CD4-positive, CD25-positive, alpha-beta regulatory T cell (primary cell): ENCODE results near the gene ZC2HC1B. TPM values are rescaled to one million over a fixed set of nuclear protein-coding genes. Genes with fewer than 3 reads are reported as not detected.

Source experiments
- ATAC-seq, 2 donors: fragments of 150-1000 bp; cut with Tn5 transposase; one replicate each; pipeline ENCODE4 v1.10.0; 2021; ENCODE audit warnings: low read depth in 2 of 2, moderate number of reproducible peaks in 2 of 2, moderate library complexity in 1 of 2
- DNase-seq, 3 donors: peaks; one replicate each; pipeline versions ENCODE4 v3.0.0 to v3.0.0-alpha.2; 2012 to 2022; ENCODE audit warnings: mixed read lengths in 1 of 3
- H3K27ac ChIP-seq: one replicate; pipeline ENCODE4 v1.7.0; 2013; ENCODE audit warnings: mild to moderate bottlenecking, low read length; ENCODE audit not compliant: insufficient read depth, poor library complexity, severe bottlenecking
- H3K27me3 ChIP-seq: one replicate; pipeline ENCODE4 v1.7.0; 2013; ENCODE audit warnings: low read length; ENCODE audit not compliant: control insufficient read depth, insufficient read depth
- H3K36me3 ChIP-seq: one replicate; pipeline ENCODE4 v1.7.0; 2013; ENCODE audit warnings: mild to moderate bottlenecking, low read length, moderate library complexity; ENCODE audit not compliant: control insufficient read depth, insufficient read depth
- H3K4me1 ChIP-seq: 2 replicates; pipeline ENCODE4 v1.7.0; 2013; ENCODE audit warnings: mild to moderate bottlenecking, low read length; ENCODE audit not compliant: insufficient read depth, control insufficient read depth, poor library complexity, severe bottlenecking
- H3K4me3 ChIP-seq: one replicate; pipeline ENCODE4 v1.7.0; 2013; ENCODE audit warnings: low read depth, mild to moderate bottlenecking, low read length, moderate library complexity
- H3K9me3 ChIP-seq, 2 experiments: 1 replicate in 1 of 2; 2 replicates in 1 of 2; pipeline ENCODE4 v1.7.0; 2013; ENCODE audit warnings: low read length in 2 of 2, mild to moderate bottlenecking in 1 of 2, moderate library complexity in 1 of 2; ENCODE audit not compliant: control insufficient read depth in 2 of 2
- H3K27ac Mint-ChIP-seq, 3 donors: one replicate each; pipeline ENCODE4 v1.8.0; 2020 to 2022; ENCODE audit warnings: mild to moderate bottlenecking in 3 of 3, mixed read lengths in 3 of 3, moderate library complexity in 2 of 3
- H3K27me3 Mint-ChIP-seq: one replicate; pipeline ENCODE4 v1.8.0; 2022; ENCODE audit warnings: mild to moderate bottlenecking, mixed read lengths
- H3K36me3 Mint-ChIP-seq: one replicate; pipeline ENCODE4 v1.8.0; 2020; ENCODE audit warnings: mixed read lengths
- H3K4me1 Mint-ChIP-seq, 4 donors: one replicate each; pipeline ENCODE4 v1.8.0; 2020 to 2022; ENCODE audit warnings: mixed read lengths in 4 of 4, mild to moderate bottlenecking in 1 of 4
- H3K4me3 Mint-ChIP-seq, 4 donors: one replicate each; pipeline ENCODE4 v1.8.0; 2020 to 2022; ENCODE audit warnings: mild to moderate bottlenecking in 4 of 4, mixed read lengths in 4 of 4, moderate library complexity in 3 of 4
- H3K9me3 Mint-ChIP-seq, 7 donors: one replicate each; pipeline ENCODE4 v1.8.0; 2020 to 2022; ENCODE audit warnings: mixed read lengths in 7 of 7, mild to moderate bottlenecking in 3 of 7, moderate library complexity in 2 of 7
- polyA plus RNA-seq, 4 donors: library from polyadenylated mRNA; unstranded; fragments of 300-500 nt; fragmentation: Illumina TruSeq; gene quantifications; one replicate each; pipeline ENCODE4 v1.2.3, GENCODE V29; 2021
- total RNA-seq: library from RNA; stranded (reverse); gene quantifications from one replicate; pipeline ENCODE4 v1.2.3, GENCODE V29; 2022

ZC2HC1B gene
- not detected for total RNA-seq
- polyA plus RNA-seq = not detected

DNA sequence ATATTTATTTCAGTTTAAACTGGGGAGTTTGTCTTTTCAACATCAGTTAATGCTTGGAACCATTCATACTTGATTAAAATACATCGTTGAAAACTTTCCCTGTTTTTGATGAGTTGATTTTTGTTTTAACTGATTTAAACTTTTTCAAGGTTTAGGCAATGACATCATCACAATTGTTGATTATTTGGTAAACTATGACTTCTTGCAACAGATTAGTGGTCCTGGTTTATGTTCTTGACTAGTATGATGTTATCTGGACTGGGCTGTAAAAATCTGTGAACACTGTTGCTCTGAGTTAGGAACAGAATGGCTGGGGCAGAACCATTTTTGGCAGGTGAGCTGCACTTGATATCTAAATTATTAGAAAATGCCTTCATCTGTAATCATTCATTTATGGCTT is at the start of gene ZC2HC1B:
TSS of gene ZC2HC1B (plus strand) at position 241 of the 400 bp plus-strand sequence. CDS start at position 307, 66 bp downstream.
- no peak for ATAC-seq
- no peaks in the 10 kb centered on the region for H3K9me3 ChIP-seq
- Mint-ChIP-seq H3K4me1 (peaks cover 0 to 7% (median 0%) of the 10 kb centered on the region in 4 donors), H3K27me3 (no peaks in the 10 kb centered on the region), H3K27ac (peak within 1 kb of the TSS in 1 of 3 donors; percentile 62), H3K9me3 (peaks cover 0 to 3% (median 0%) of the 10 kb centered on the region in 7 donors), H3K4me3 (no peak within 1 kb of the TSS), H3K36me3 (peaks cover 52% of the 10 kb centered on the region)
- H3K4me1 ChIP-seq = no peaks in the 10 kb centered on the region
- H3K27me3 ChIP-seq = no peaks in the 10 kb centered on the region
- DNase-seq = no peak
- H3K27ac ChIP-seq = no peak within 1 kb of the TSS
- H3K4me3 ChIP-seq = no peak within 1 kb of the TSS
- peaks cover 53% of the 10 kb centered on the region for H3K36me3 ChIP-seq

GRCh38 chr6:143817621-143818020 is 46.7 kb upstream of the ZC2HC1B start:
- Mint-ChIP-seq H3K9me3 (no peaks in the 10 kb centered on the region), H3K4me3 (peak overlapping the region in 1 of 4 donors; percentile 47), H3K27me3 (no peaks in the 10 kb centered on the region), H3K4me1 (peaks cover 0 to 4% (median under 1%) of the 10 kb centered on the region in 4 donors), H3K27ac (peak overlapping the region in 1 of 3 donors; percentile 49), H3K36me3 (peaks cover 23% of the 10 kb centered on the region)
- H3K4me3 ChIP-seq = no peak overlapping the region
- H3K36me3 ChIP-seq = peaks cover 9% of the 10 kb centered on the region
- DNase-seq (no peak), ATAC-seq (no peak)
- no peaks in the 10 kb centered on the region for H3K4me1 ChIP-seq
- no peak overlapping the region for H3K27ac ChIP-seq
- H3K9me3 ChIP-seq = no peaks in the 10 kb centered on the region
- H3K27me3 ChIP-seq = no peaks in the 10 kb centered on the region

- H3K27me3 ChIP-seq = no peaks in the 10 kb centered on the region
- H3K4me1 ChIP-seq = no peaks in the 10 kb centered on the region
- peaks cover 15% of the 10 kb centered on the region for H3K36me3 ChIP-seq
- no peak overlapping the region for H3K27ac Mint-ChIP-seq
- no peak overlapping the region for H3K4me3 Mint-ChIP-seq
- DNase-seq = no peak
- H3K4me3 ChIP-seq = no peak overlapping the region
- H3K36me3 Mint-ChIP-seq = peaks cover 25% of the 10 kb centered on the region
- no peaks in the 10 kb centered on the region for H3K9me3 Mint-ChIP-seq
- H3K27ac ChIP-seq = no peak overlapping the region
- H3K27me3 Mint-ChIP-seq = no peaks in the 10 kb centered on the region
- ATAC-seq = no peak
- peaks cover 0 to 4% (median under 1%) of the 10 kb centered on the region in 4 donors for H3K4me1 Mint-ChIP-seq
- H3K9me3 ChIP-seq = no peaks in the 10 kb centered on the region
Measured at GRCh38 chr6:143821359-143821758, 42.9 kb upstream of the ZC2HC1B start.

GRCh38 chr6:143822584-143823024 is 41.7 kb upstream of the ZC2HC1B start:
- Mint-ChIP-seq H3K4me1 (peaks cover 0 to 4% (median under 1%) of the 10 kb centered on the region in 4 donors), H3K27me3 (no peaks in the 10 kb centered on the region), H3K27ac (peak overlapping the region in 1 of 3 donors; percentile 27), H3K4me3 (no peak overlapping the region), H3K9me3 (no peaks in the 10 kb centered on the region), H3K36me3 (peaks cover 19% of the 10 kb centered on the region)
- H3K27me3 ChIP-seq = no peaks in the 10 kb centered on the region
- H3K36me3 ChIP-seq = peaks cover 15% of the 10 kb centered on the region
- H3K4me3 ChIP-seq = no peak overlapping the region
- no peaks in the 10 kb centered on the region for H3K4me1 ChIP-seq
- no peak for ATAC-seq
- H3K9me3 ChIP-seq = no peaks in the 10 kb centered on the region
- no peak for DNase-seq
- no peak overlapping the region for H3K27ac ChIP-seq

GRCh38 chr6:143823548-143823947 is 40.7 kb upstream of the ZC2HC1B start:
- peaks cover 18% of the 10 kb centered on the region for H3K36me3 Mint-ChIP-seq

DNA sequence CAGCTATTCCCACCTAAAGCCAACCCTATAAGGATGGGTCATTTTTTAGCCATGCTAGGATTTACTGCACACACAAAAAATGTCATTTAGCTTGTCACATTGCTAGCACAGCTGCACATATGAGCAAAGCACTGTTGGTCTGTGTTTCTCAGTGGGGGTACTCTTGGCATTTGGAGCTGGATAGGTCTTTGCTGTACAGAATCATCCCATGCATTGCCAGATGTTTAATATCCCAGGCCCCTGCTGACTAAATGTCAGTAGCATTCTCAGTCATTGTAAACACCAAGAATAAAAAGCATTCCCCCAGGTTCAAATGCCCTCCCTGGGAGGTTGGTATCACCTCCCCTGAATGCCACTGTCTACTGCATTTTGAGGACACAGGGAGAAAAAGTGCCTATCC is 35.7 kb upstream of the ZC2HC1B start:
- H3K4me3 Mint-ChIP-seq = no peak overlapping the region
- H3K27ac ChIP-seq = no peak overlapping the region
- H3K27ac Mint-ChIP-seq = no peak overlapping the region
- H3K27me3 Mint-ChIP-seq = no peaks in the 10 kb centered on the region
- no peaks in the 10 kb centered on the region for H3K4me1 ChIP-seq
- no peaks in the 10 kb centered on the region for H3K4me1 Mint-ChIP-seq
- H3K9me3 Mint-ChIP-seq = no peaks in the 10 kb centered on the region
- no peaks in the 10 kb centered on the region for H3K9me3 ChIP-seq
- H3K27me3 ChIP-seq = no peaks in the 10 kb centered on the region
- ATAC-seq = no peak
- DNase-seq = no peak
- peaks cover 9% of the 10 kb centered on the region for H3K36me3 ChIP-seq
- H3K36me3 Mint-ChIP-seq = peaks cover 5% of the 10 kb centered on the region
- no peak overlapping the region for H3K4me3 ChIP-seq

More at GRCh38 chr6:143823548-143823947, 40.7 kb upstream of the ZC2HC1B start:
- Mint-ChIP-seq H3K4me1 (peaks cover 0 to 4% (median under 1%) of the 10 kb centered on the region in 4 donors), H3K9me3 (no peaks in the 10 kb centered on the region), H3K4me3 (no peak overlapping the region), H3K27me3 (no peaks in the 10 kb centered on the region), H3K27ac (no peak overlapping the region)
- ATAC-seq = no peak
- peaks cover 14% of the 10 kb centered on the region for H3K36me3 ChIP-seq
- H3K27me3 ChIP-seq = no peaks in the 10 kb centered on the region
- H3K9me3 ChIP-seq = no peaks in the 10 kb centered on the region
- H3K4me1 ChIP-seq = no peaks in the 10 kb centered on the region
- no peak for DNase-seq
- no peak overlapping the region for H3K27ac ChIP-seq
- no peak overlapping the region for H3K4me3 ChIP-seq

DNA sequence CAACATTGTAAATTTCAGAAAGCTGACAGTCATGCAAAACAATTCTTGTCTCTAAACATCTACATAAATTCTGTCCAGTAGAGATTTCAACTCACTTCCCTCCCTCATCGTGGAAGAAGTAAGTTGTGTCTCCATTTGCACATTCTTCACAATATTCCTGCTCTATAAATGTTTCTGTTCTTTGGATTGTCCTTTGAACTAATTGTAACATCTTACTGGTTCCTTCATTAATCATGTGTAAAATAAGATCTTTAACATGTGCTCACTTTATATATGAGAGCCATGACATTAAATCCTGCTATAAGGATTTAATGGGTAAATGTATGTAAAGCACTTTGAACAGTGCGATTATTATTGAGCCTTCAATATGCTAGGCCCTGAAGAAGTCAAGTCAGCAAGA is 28.1 kb upstream of the ZC2HC1B start:
- no peaks in the 10 kb centered on the region for H3K36me3 Mint-ChIP-seq
- ATAC-seq (no peak), DNase-seq (no peak)
- H3K9me3 Mint-ChIP-seq = no peaks in the 10 kb centered on the region
- Histone ChIP-seq H3K36me3 (no peaks in the 10 kb centered on the region), H3K4me3 (no peak overlapping the region), H3K4me1 (no peaks in the 10 kb centered on the region), H3K27me3 (no peaks in the 10 kb centered on the region), H3K27ac (no peak overlapping the region), H3K9me3 (no peaks in the 10 kb centered on the region)
- H3K4me1 Mint-ChIP-seq = no peaks in the 10 kb centered on the region
- H3K4me3 Mint-ChIP-seq = no peak overlapping the region
- H3K27ac Mint-ChIP-seq = peak overlapping the region in 1 of 3 donors; percentile 7
- H3K27me3 Mint-ChIP-seq = no peaks in the 10 kb centered on the region

GRCh38 chr6:143838395-143838794 is 25.9 kb upstream of the ZC2HC1B start:
- H3K4me1 ChIP-seq = peaks cover 7% of the 10 kb centered on the region
- no peaks in the 10 kb centered on the region for H3K27me3 ChIP-seq
- H3K4me3 ChIP-seq = no peak overlapping the region
- peaks cover 0 to 7% (median 5%) of the 10 kb centered on the region in 4 donors for H3K4me1 Mint-ChIP-seq
- H3K27ac Mint-ChIP-seq = no peak overlapping the region
- peak overlapping the region in 1 of 4 donors; percentile 43 for H3K4me3 Mint-ChIP-seq
- H3K27me3 Mint-ChIP-seq = no peaks in the 10 kb centered on the region
- no peak overlapping the region for H3K27ac ChIP-seq
- no peaks in the 10 kb centered on the region for H3K36me3 Mint-ChIP-seq
- ATAC-seq = no peak
- H3K9me3 ChIP-seq = no peaks in the 10 kb centered on the region
- no peak for DNase-seq
- H3K36me3 ChIP-seq = no peaks in the 10 kb centered on the region
- no peaks in the 10 kb centered on the region for H3K9me3 Mint-ChIP-seq
